Prostate gland (tissue), 2 donors: Measurements from ENCODE around the gene DCAF7. TPM values are rescaled to one million over a fixed set of nuclear protein-coding genes. Genes with fewer than 3 reads are reported as not detected.

Experiments
- DNase-seq: peaks from one replicate; pipeline ENCODE4 v3.0.0-alpha.2; 2019; ENCODE audit warnings: low spot score
- H3K27ac ChIP-seq, 2 donors: fragments of 200-600 bp; sonication (generic); 2 replicates each; pipeline ENCODE4 v1.5.1; 2017 to 2019
- H3K27me3 ChIP-seq: fragments of 200-600 bp; sonication (generic); replicated peaks from 2 replicates; pipeline ENCODE4 v1.5.1; 2019; ENCODE audit not compliant: insufficient read depth
- H3K36me3 ChIP-seq, 2 donors: fragments of 200-600 bp; sonication (generic); 1 replicate in 1 of 2; 2 replicates in 1 of 2; pipeline versions ENCODE4 v1.5.1 to v1.8.1; 2017 to 2019
- H3K4me1 ChIP-seq: fragments of 200-600 bp; sonication (generic); replicated peaks from 2 replicates; pipeline ENCODE4 v1.5.1; 2019
- H3K4me3 ChIP-seq, 2 donors: fragments of 200-600 bp; sonication (generic); 2 replicates each; pipeline ENCODE4 v1.5.1; 2017 to 2019
- H3K9me3 ChIP-seq: fragments of 200-600 bp; sonication (generic); 2 replicates; pipeline ENCODE4 v1.5.1; 2017
- CTCF ChIP-seq, 4 experiments: fragments of 200-600 bp in 2 of 4; fragments of 450-650 bp in 2 of 4; sonication (generic) in 2 of 4; IDR thresholded peaks; 1 replicate in 3 of 4; 2 replicates in 1 of 4; pipeline ENCODE4 v1.5.1; 2016 to 2019; ENCODE audit warnings: antibody characterized with exemption in 4 of 4, mild to moderate bottlenecking in 2 of 4, moderate library complexity in 2 of 4
- POLR2A ChIP-seq: fragments of 450-650 bp; IDR thresholded peaks from one replicate; pipeline ENCODE4 v1.6.1; 2016; ENCODE audit warnings: antibody characterized with exemption, mild to moderate bottlenecking
- POLR2AphosphoS5 ChIP-seq: sonication (generic); formaldehyde crosslinking; IDR thresholded peaks from one replicate; pipeline ENCODE4 v1.6.1; 2017; ENCODE audit warnings: antibody characterized with exemption
- WGBS: methylation state at CpG from one replicate; pipeline ENCODE4 v1.1.5; 2018; 5-methylcytosine and 5-hydroxymethylcytosine counted together
- intact Hi-C: fragments of 100-400 bp; cut with DNase I; formaldehyde crosslinking; loops from one replicate; pipeline ENCODE4 v1.14.2; 2022
- total RNA-seq, 2 donors: library from RNA; depleted of rRNA; stranded (reverse); fragments of >200 nt; gene quantifications; one replicate each; pipeline ENCODE4 v1.1.0, GENCODE V29; 2016

Gene DCAF7
- total RNA-seq, 2 donors from 2014 or later = 48.9 to 68.6 TPM

- H3K27me3 ChIP-seq = no peaks in the 10 kb centered on the region
- peaks cover 0 to 8% of the 10 kb centered on the region in 2 donors for H3K36me3 ChIP-seq
- TF ChIP-seq CTCF (IDR thresholded peaks at IDR 0.05) (no peak), POLR2A (no peak), POLR2AphosphoS5 (no peak)
- no peaks in the 10 kb centered on the region for H3K4me1 ChIP-seq
- no peak for DNase-seq
- H3K9me3 ChIP-seq = no peaks in the 10 kb centered on the region
- no peak overlapping the region for H3K27ac ChIP-seq
- H3K4me3 ChIP-seq = no peak overlapping the region
- WGBS = 58% methylated on average over 11 of the region's 11 CpGs
- intact Hi-C loops = no loop called here
These were observed 29.4 kb downstream of the DCAF7 start for GRCh38 chr17:63579633-63580032.

GRCh38 chr17:63587770-63588169 is 37.5 kb downstream of the DCAF7 start:
- no peak overlapping the region for H3K27ac ChIP-seq
- intact Hi-C loops = no loop called here
- no peak for DNase-seq
- no peaks in the 10 kb centered on the region for H3K9me3 ChIP-seq
- 91% methylated on average over 5 of the region's 5 CpGs for WGBS
- peaks cover 5 to 8% of the 10 kb centered on the region in 2 donors for H3K36me3 ChIP-seq
- no peaks in the 10 kb centered on the region for H3K27me3 ChIP-seq
- peaks cover under 1% of the 10 kb centered on the region for H3K4me1 ChIP-seq
- no peak overlapping the region for H3K4me3 ChIP-seq
- TF ChIP-seq CTCF (IDR thresholded peaks at IDR 0.05) (no peak), POLR2A (no peak), POLR2AphosphoS5 (no peak)

- Histone ChIP-seq H3K4me1 (peaks cover 3% of the 10 kb centered on the region), H3K9me3 (no peaks in the 10 kb centered on the region), H3K27me3 (no peaks in the 10 kb centered on the region), H3K36me3 (peaks cover 1 to 5% of the 10 kb centered on the region in 2 donors), H3K4me3 (no peak overlapping the region), H3K27ac (no peak overlapping the region)
- 92% methylated on average over 11 of the region's 11 CpGs for WGBS
- intact Hi-C loops = no loop called here
- no peak for TF ChIP-seq POLR2AphosphoS5
- no peak for DNase-seq
These were observed 38.5 kb downstream of the DCAF7 start for GRCh38 chr17:63588797-63589196.

GRCh38 chr17:63589646-63590045 is 39.4 kb downstream of the DCAF7 start:
- no peak overlapping the region for H3K4me3 ChIP-seq
- no peak overlapping the region for H3K27ac ChIP-seq
- H3K36me3 ChIP-seq = peaks cover 0 to 5% of the 10 kb centered on the region in 2 donors
- TF ChIP-seq CTCF (IDR thresholded peaks at IDR 0.05) (no peak), POLR2A (no peak), POLR2AphosphoS5 (no peak)
- WGBS = 88% methylated on average over 1 of the region's 1 CpG
- intact Hi-C loops = no loop called here
- no peaks in the 10 kb centered on the region for H3K9me3 ChIP-seq
- peaks cover 3% of the 10 kb centered on the region for H3K4me1 ChIP-seq
- DNase-seq = no peak
- no peaks in the 10 kb centered on the region for H3K27me3 ChIP-seq

- H3K27ac ChIP-seq = peak overlapping the region in 1 of 2 donors; percentile 8
- H3K9me3 ChIP-seq = no peaks in the 10 kb centered on the region
- H3K27me3 ChIP-seq = no peaks in the 10 kb centered on the region
- peaks cover 0 to 3% of the 10 kb centered on the region in 2 donors for H3K36me3 ChIP-seq
- H3K4me1 ChIP-seq = peaks cover 3% of the 10 kb centered on the region
- WGBS = 66% methylated on average over 3 of the region's 3 CpGs
- TF ChIP-seq CTCF (IDR thresholded peaks at IDR 0.05) (no peak), POLR2A (no peak), POLR2AphosphoS5 (no peak)
- H3K4me3 ChIP-seq = no peak overlapping the region
- no peak for DNase-seq
- intact Hi-C loops = no loop called here
These were observed 42.5 kb downstream of the DCAF7 start for GRCh38 chr17:63592797-63593196.
